ENCODE data around the gene PYGO2. TPM values are rescaled to one million over a fixed set of nuclear protein-coding genes. Genes with fewer than 3 reads are reported as not detected.

Gene PYGO2
- total and polyA plus RNA-seq, 2 of the 8 experiments (the other 6 are each of a cell fraction or from before 2014, with no cell fraction given): 31.0 to 31.6 TPM

DNA sequence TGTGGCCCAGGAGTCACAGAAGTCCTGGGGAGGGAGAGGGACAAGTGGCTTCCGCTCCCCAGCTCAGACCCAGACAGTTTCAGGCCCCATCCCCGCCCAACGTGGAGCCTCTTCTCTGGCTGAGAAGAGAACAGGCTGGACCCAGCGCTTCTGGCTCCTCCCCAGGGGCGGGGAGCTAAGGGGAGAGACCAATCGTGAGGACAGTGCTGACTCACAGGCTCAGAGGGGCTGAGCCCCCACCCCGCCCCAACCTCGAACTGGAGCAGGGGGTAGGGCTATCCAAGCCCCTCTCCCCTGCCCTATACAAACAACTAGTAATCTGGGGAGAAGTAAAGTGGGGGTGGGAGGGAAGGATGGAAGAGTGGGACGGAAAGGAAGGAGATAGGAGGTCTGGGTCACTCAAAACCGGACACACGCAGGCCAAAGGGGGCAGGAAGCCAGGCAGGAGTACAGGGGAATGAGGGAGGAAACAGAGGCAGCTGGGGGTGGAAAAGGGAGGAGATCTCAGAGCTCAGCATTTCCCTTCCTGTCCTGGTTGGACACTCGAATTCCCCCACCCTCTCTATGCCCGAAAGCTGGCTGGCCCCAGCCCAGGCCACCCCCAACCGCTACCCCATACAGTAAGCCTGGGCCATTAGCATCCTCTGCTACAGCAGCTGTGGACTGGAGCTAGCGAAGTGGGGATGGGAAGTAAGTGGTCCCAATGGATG is 9.2 kb upstream of the PYGO2 start, which contains the start of gene SHC1 (continued):
- TF ChIP-seq FOSL1 (IDR thresholded peaks at IDR 0.05; ENCODE audit: insufficient read depth, low read depth, low read length): no peak
- TF ChIP-seq HDAC2 (IDR thresholded peaks at IDR 0.05; ENCODE audit: borderline replicate concordance in 1 of 2, low read depth in 2 of 2, low read length in 2 of 2): no peak
- TF ChIP-seq YY1 (IDR thresholded peaks at IDR 0.05; ENCODE audit: low read depth, low read length): 0 out of 2 replicates have a peak, but pooled peaks have one; percentile 7
- TF ChIP-seq POU5F1 (IDR thresholded peaks at IDR 0.05; ENCODE audit: low read depth, low read length): no peak
- TF ChIP-seq POLR2A (IDR thresholded peaks at IDR 0.05; ENCODE audit: control extremely low read depth in 1 of 2, low read depth in 2 of 2, low read length in 2 of 2): peak; percentile 79 to 92
- TF ChIP-seq TCF12 (IDR thresholded peaks at IDR 0.05; ENCODE audit: low read depth, low read length): no peak
- TF ChIP-seq POLR2AphosphoS5 (IDR thresholded peaks at IDR 0.05; ENCODE audit: low read depth, low read length): peak; percentile 85; the same call in 1 of the 2 replicates
- TF ChIP-seq GTF2F1 (IDR thresholded peaks at IDR 0.05; ENCODE audit: borderline replicate concordance, low read depth, low read length): 0 out of 2 replicates have a peak, but pooled peaks have one; percentile 21
- no peak for TF ChIP-seq KDM4A (IDR thresholded peaks at IDR 0.05; ENCODE audit: low read depth, low read length, severe bottlenecking)
- peak in 1 of 2 experiments; percentile 39; a peak in 1 of 4 replicates for TF ChIP-seq SIN3A (conservative IDR thresholded peaks at IDR 0.05 in 1 of 2, IDR thresholded peaks at IDR 0.05 in 1 of 2; ENCODE audit: low read depth in 1 of 2, low read length in 2 of 2)
- peak; percentile 75 for TF ChIP-seq MAFK (IDR thresholded peaks at IDR 0.05; ENCODE audit: low read depth, low read length)
- TF ChIP-seq ASH2L (IDR thresholded peaks at IDR 0.05; ENCODE audit: low read length): peak; percentile 48
- TF ChIP-seq, protein P1, sequence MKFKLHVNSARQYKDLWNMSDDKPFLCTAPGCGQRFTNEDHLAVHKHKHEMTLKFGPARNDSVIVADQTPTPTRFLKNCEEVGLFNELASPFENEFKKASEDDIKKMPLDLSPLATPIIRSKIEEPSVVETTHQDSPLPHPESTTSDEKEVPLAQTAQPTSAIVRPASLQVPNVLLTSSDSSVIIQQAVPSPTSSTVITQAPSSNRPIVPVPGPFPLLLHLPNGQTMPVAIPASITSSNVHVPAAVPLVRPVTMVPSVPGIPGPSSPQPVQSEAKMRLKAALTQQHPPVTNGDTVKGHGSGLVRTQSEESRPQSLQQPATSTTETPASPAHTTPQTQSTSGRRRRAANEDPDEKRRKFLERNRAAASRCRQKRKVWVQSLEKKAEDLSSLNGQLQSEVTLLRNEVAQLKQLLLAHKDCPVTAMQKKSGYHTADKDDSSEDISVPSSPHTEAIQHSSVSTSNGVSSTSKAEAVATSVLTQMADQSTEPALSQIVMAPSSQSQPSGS (IDR thresholded peaks at IDR 0.05; ENCODE audit: low read length): peak; percentile 10; the same call in 1 of the 2 replicates
- peak; percentile 82 for TF ChIP-seq JUND (IDR thresholded peaks at IDR 0.05; ENCODE audit: low read length)
- TF ChIP-seq TAF1 (IDR thresholded peaks at IDR 0.05; ENCODE audit: low read depth, low read length): peak; percentile 78
- TF ChIP-seq BACH1 (IDR thresholded peaks at IDR 0.05; ENCODE audit: low read length): peak; percentile 82
- peak; percentile 1; the same call in 1 of the 2 replicates for TF ChIP-seq EGR1 (IDR thresholded peaks at IDR 0.05; ENCODE audit: borderline replicate concordance, low read depth, low read length)
- TF ChIP-seq SIRT6 (IDR thresholded peaks at IDR 0.05; ENCODE audit: low read length): no peak

Measured in H1 (cell line).